HEK293 (cell line): ENCODE data around the gene PRKAG2.

Source experiments
- CTCF ChIA-PET: fragments of 350-600 bp; formaldehyde crosslinking; extraction: SDS; loops from one replicate; lab custom pipeline; 2021; ENCODE audit warnings: antibody characterized with exemption; lab: Yijun Ruan, JAX
- POLR2A ChIA-PET: fragments of 300-600 bp; formaldehyde crosslinking; extraction: SDS; loops from one replicate; lab custom pipeline; 2020; ENCODE audit warnings: antibody characterized with exemption, inconsistent platforms; lab: Yijun Ruan, JAX
- H3K27ac ChIP-seq: fragments of 200-500 bp; sonication (Bioruptor generic); 2 replicates; pipeline ENCODE4 v1.5.1; 2014; ENCODE audit warnings: low read depth, low read length, control low read depth, inconsistent platforms; ENCODE audit errors: extremely low read depth
- H3K36me3 ChIP-seq, 2 experiments: fragments of 200-500 bp in 1 of 2; sonication (Bioruptor generic) in 1 of 2; 1 replicate in 1 of 2; 2 replicates in 1 of 2; pipeline ENCODE4 v1.5.1; 2014 to 2017; ENCODE audit warnings: inconsistent platforms in 2 of 2, low read length in 2 of 2; ENCODE audit not compliant: control insufficient read depth in 2 of 2, insufficient read depth in 1 of 2
- H3K4me1 ChIP-seq: fragments of 200-500 bp; sonication (Bioruptor generic); 2 replicates; pipeline ENCODE4 v1.5.1; 2014; ENCODE audit warnings: mild to moderate bottlenecking, low read length, inconsistent platforms; ENCODE audit not compliant: control insufficient read depth, insufficient read depth
- H3K4me3 ChIP-seq: 2 replicates; pipeline ENCODE4 v1.5.1; 2011; ENCODE audit warnings: low read depth, mild to moderate bottlenecking, control low read depth, low read length, moderate library complexity
- H3K9me3 ChIP-seq: fragments of 200-500 bp; sonication (Bioruptor generic); 2 replicates; pipeline ENCODE4 v1.5.1; 2014; ENCODE audit warnings: low read depth, low read length, inconsistent platforms; ENCODE audit not compliant: control insufficient read depth, insufficient read depth
- REPIN1 ChIP-seq: fragments of 450-650 bp; formaldehyde crosslinking; IDR thresholded peaks from 2 replicates; pipeline ENCODE4 v1.5.1; 2017; ENCODE audit warnings: missing biosample characterization, missing genetic modification characterization, low read depth
- TRIM28 ChIP-seq: IDR thresholded peaks from 2 replicates; pipeline ENCODE4 v1.6.1; 2011; ENCODE audit warnings: low read length, control low read depth, borderline replicate concordance
- WT1 ChIP-seq: fragments of 450-650 bp; formaldehyde crosslinking; IDR thresholded peaks from 2 replicates; pipeline ENCODE4 v1.5.1; 2016; ENCODE audit warnings: missing biosample characterization, missing genetic modification characterization
- ZBTB7A ChIP-seq: fragments of 450-650 bp; formaldehyde crosslinking; IDR thresholded peaks from 2 replicates; pipeline ENCODE4 v1.5.1; 2016; ENCODE audit warnings: low read depth, missing biosample characterization, missing genetic modification characterization
- ZFP69B ChIP-seq: fragments of 450-650 bp; formaldehyde crosslinking; IDR thresholded peaks from 2 replicates; pipeline ENCODE4 v1.5.1; 2016; ENCODE audit warnings: missing biosample characterization, missing genetic modification characterization
- ZIC2 ChIP-seq: fragments of 450-650 bp; formaldehyde crosslinking; IDR thresholded peaks from 2 replicates; pipeline ENCODE4 v1.5.1; 2016; ENCODE audit warnings: missing biosample characterization, missing genetic modification characterization
- ZNF138 ChIP-seq: fragments of 450-650 bp; formaldehyde crosslinking; IDR thresholded peaks from 2 replicates; pipeline ENCODE4 v1.5.1; 2016; ENCODE audit warnings: missing biosample characterization, missing genetic modification characterization, borderline replicate concordance
- ZNF169 ChIP-seq: fragments of 450-650 bp; formaldehyde crosslinking; IDR thresholded peaks from 2 replicates; pipeline ENCODE4 v1.5.1; 2016; ENCODE audit warnings: missing biosample characterization, missing genetic modification characterization
- ZNF214 ChIP-seq: fragments of 450-650 bp; formaldehyde crosslinking; IDR thresholded peaks from 2 replicates; pipeline ENCODE4 v1.5.1; 2017; ENCODE audit warnings: missing biosample characterization, mild to moderate bottlenecking, missing genetic modification characterization, borderline replicate concordance
- ZNF292 ChIP-seq: fragments of 450-650 bp; formaldehyde crosslinking; IDR thresholded peaks from 2 replicates; pipeline ENCODE4 v1.5.1; 2016; ENCODE audit warnings: low read depth, missing biosample characterization, missing genetic modification characterization, borderline replicate concordance
- ZNF324 ChIP-seq: fragments of 450-650 bp; formaldehyde crosslinking; IDR thresholded peaks from 2 replicates; pipeline ENCODE4 v1.5.1; 2016; ENCODE audit warnings: missing biosample characterization, missing genetic modification characterization
- ZNF335 ChIP-seq: fragments of 450-650 bp; formaldehyde crosslinking; conservative IDR thresholded peaks from 2 replicates; pipeline ENCODE4 v1.5.1; 2016; ENCODE audit warnings: missing biosample characterization, missing genetic modification characterization
- ZNF48 ChIP-seq: fragments of 450-650 bp; formaldehyde crosslinking; IDR thresholded peaks from 2 replicates; pipeline ENCODE4 v1.5.1; 2016; ENCODE audit warnings: missing biosample characterization, missing genetic modification characterization
- ZNF585B ChIP-seq: fragments of 450-650 bp; formaldehyde crosslinking; IDR thresholded peaks from 2 replicates; pipeline ENCODE4 v1.5.1; 2016; ENCODE audit warnings: missing biosample characterization, missing genetic modification characterization
- ZNF707 ChIP-seq: fragments of 450-650 bp; formaldehyde crosslinking; IDR thresholded peaks from 2 replicates; pipeline ENCODE4 v1.5.1; 2016; ENCODE audit warnings: missing biosample characterization, missing genetic modification characterization
- ZNF776 ChIP-seq: fragments of 450-650 bp; formaldehyde crosslinking; IDR thresholded peaks from 2 replicates; pipeline ENCODE4 v1.5.0; 2017; ENCODE audit warnings: missing biosample characterization, missing genetic modification characterization, borderline replicate concordance
- ZSCAN16 ChIP-seq: fragments of 450-650 bp; formaldehyde crosslinking; IDR thresholded peaks from 2 replicates; pipeline ENCODE4 v1.5.1; 2016; ENCODE audit warnings: missing biosample characterization, missing genetic modification characterization
- ZSCAN23 ChIP-seq: fragments of 450-650 bp; formaldehyde crosslinking; IDR thresholded peaks from 2 replicates; pipeline ENCODE4 v1.5.1; 2016; ENCODE audit warnings: missing biosample characterization, missing genetic modification characterization
- TF ChIP-seq, protein P1 (sequence below): fragments of 450-650 bp; IDR thresholded peaks from 2 replicates; pipeline ENCODE4 v1.5.1; 2018; ENCODE audit warnings: missing biosample characterization, mild to moderate bottlenecking, missing genetic modification characterization
- TF ChIP-seq, protein P2 (sequence below): fragments of 450-650 bp; formaldehyde crosslinking; IDR thresholded peaks from 2 replicates; pipeline ENCODE4 v1.5.1; 2017; ENCODE audit warnings: missing biosample characterization, missing genetic modification characterization
- TF ChIP-seq, protein P3 (sequence below): fragments of 450-650 bp; formaldehyde crosslinking; IDR thresholded peaks from 2 replicates; pipeline ENCODE4 v1.5.1; 2016; ENCODE audit warnings: missing biosample characterization, missing genetic modification characterization
- TF ChIP-seq, protein P4 (sequence below): fragments of 450-650 bp; formaldehyde crosslinking; IDR thresholded peaks from 2 replicates; pipeline ENCODE4 v1.5.1; 2016; ENCODE audit warnings: missing biosample characterization, missing genetic modification characterization
- TF ChIP-seq, protein P5 (sequence below): fragments of 450-650 bp; formaldehyde crosslinking; IDR thresholded peaks from 2 replicates; pipeline ENCODE4 v1.5.1; 2016; ENCODE audit warnings: missing biosample characterization, missing genetic modification characterization, low read depth
- TF ChIP-seq, protein P6 (sequence below): fragments of 450-650 bp; formaldehyde crosslinking; IDR thresholded peaks from 2 replicates; pipeline ENCODE4 v1.5.1; 2017; ENCODE audit warnings: missing biosample characterization, missing genetic modification characterization

The PRKAG2 gene

DNA sequence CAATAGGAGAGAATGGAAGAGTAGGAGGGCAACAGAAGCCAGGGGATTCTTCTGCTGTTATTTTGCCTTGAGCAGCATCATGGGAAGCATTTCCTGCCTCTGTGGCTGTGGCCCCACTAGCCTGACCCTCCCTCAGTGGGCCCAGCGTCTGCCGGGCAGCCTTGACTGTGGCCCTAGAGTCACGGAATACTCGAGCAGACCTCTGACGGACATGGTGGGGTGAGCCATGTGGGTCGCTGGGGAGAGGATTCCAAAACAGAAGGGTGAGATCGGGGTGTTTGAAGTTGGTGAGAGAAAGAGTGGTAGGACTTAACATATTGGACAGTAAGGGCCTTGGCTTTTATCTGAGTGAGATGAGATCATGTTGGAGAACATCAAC lies 8.3 kb upstream of the PRKAG2 start (continued):
- TF ChIP-seq, protein P1, sequence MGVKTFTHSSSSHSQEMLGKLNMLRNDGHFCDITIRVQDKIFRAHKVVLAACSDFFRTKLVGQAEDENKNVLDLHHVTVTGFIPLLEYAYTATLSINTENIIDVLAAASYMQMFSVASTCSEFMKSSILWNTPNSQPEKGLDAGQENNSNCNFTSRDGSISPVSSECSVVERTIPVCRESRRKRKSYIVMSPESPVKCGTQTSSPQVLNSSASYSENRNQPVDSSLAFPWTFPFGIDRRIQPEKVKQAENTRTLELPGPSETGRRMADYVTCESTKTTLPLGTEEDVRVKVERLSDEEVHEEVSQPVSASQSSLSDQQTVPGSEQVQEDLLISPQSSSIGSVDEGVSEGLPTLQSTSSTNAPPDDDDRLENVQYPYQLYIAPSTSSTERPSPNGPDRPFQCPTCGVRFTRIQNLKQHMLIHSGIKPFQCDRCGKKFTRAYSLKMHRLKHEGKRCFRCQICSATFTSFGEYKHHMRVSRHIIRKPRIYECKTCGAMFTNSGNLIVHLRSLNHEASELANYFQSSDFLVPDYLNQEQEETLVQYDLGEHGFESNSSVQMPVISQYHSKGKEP (tag by site-specific recombination) = no peak
- TF ChIP-seq ZFP69B (tag by site-specific recombination) (no peak), ZNF48 (tag by site-specific recombination) (no peak), ZNF776 (tag by site-specific recombination) (no peak), ZNF292 (tag by site-specific recombination) (no peak)
- TF ChIP-seq, all 188 proteins: peak for 0

DNA sequence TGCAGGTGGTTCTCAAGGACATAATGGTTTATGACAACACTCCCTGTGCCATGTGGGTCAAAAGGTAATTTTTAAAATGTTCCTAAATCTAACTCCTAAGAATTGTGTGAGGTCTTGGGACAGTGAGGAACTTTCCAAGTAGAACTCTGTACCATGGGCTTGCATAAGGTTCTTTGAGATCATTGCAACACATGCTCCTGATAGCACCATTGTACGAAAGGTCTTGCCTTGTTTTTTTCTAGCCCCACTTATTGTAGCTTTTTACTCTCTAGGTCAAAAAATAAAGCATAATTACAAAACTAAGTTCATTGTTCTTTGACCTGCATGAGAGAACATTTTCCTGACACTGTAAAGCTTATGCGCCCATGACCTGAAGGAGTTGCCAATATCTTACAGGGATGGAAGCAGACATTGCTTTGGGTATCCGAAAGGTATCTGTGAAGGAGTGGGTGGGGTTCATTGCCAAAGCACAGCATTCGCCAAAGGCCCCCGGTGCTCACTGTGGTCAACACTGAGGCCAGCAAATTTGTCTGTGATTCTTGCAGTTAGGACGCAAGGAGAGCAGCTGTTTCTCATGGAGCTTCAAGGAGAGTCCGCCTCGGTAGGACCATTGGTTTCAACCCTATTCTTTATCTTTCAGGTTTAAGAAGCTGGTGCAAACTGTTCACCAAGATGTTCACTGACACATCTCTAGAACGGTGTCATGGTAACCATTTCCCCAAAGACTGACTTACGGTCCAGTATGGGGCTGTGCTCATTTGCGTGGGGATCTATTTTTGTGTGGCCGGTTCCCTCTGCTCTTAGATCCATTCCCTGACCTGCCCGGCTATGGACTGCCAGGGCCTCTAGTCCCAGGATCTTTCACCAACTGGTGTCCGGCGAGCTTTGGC lies 7.6 kb upstream of the PRKAG2 start:
- no peak overlapping the region for H3K27ac ChIP-seq
- no peaks in the 10 kb centered on the region for H3K4me1 ChIP-seq
- POLR2A ChIA-PET = no interaction called here
- no peaks in the 10 kb centered on the region for H3K9me3 ChIP-seq
- H3K4me3 ChIP-seq = no peak overlapping the region
- CTCF ChIA-PET = no interaction called here
- no peaks in the 10 kb centered on the region for H3K36me3 ChIP-seq
- TF ChIP-seq WT1 (tag by site-specific recombination) (no peak), ZSCAN16 (tag by site-specific recombination) (no peak), REPIN1 (tag by site-specific recombination) (no peak), ZNF169 (tag by site-specific recombination) (no peak), ZSCAN23 (no peak), ZNF335 (tag by site-specific recombination) (no peak), ZIC2 (no peak), ZNF214 (no peak), ZBTB7A (no peak), ZNF324 (tag by site-specific recombination) (no peak), ZNF707 (tag by site-specific recombination) (no peak), TRIM28 (no peak), ZNF585B (tag by site-specific recombination) (no peak), ZNF138 (tag by site-specific recombination) (no peak)
- TF ChIP-seq, protein P2, sequence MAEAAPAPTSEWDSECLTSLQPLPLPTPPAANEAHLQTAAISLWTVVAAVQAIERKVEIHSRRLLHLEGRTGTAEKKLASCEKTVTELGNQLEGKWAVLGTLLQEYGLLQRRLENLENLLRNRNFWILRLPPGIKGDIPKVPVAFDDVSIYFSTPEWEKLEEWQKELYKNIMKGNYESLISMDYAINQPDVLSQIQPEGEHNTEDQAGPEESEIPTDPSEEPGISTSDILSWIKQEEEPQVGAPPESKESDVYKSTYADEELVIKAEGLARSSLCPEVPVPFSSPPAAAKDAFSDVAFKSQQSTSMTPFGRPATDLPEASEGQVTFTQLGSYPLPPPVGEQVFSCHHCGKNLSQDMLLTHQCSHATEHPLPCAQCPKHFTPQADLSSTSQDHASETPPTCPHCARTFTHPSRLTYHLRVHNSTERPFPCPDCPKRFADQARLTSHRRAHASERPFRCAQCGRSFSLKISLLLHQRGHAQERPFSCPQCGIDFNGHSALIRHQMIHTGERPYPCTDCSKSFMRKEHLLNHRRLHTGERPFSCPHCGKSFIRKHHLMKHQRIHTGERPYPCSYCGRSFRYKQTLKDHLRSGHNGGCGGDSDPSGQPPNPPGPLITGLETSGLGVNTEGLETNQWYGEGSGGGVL (tag by site-specific recombination) = no peak
- TF ChIP-seq, protein P3, sequence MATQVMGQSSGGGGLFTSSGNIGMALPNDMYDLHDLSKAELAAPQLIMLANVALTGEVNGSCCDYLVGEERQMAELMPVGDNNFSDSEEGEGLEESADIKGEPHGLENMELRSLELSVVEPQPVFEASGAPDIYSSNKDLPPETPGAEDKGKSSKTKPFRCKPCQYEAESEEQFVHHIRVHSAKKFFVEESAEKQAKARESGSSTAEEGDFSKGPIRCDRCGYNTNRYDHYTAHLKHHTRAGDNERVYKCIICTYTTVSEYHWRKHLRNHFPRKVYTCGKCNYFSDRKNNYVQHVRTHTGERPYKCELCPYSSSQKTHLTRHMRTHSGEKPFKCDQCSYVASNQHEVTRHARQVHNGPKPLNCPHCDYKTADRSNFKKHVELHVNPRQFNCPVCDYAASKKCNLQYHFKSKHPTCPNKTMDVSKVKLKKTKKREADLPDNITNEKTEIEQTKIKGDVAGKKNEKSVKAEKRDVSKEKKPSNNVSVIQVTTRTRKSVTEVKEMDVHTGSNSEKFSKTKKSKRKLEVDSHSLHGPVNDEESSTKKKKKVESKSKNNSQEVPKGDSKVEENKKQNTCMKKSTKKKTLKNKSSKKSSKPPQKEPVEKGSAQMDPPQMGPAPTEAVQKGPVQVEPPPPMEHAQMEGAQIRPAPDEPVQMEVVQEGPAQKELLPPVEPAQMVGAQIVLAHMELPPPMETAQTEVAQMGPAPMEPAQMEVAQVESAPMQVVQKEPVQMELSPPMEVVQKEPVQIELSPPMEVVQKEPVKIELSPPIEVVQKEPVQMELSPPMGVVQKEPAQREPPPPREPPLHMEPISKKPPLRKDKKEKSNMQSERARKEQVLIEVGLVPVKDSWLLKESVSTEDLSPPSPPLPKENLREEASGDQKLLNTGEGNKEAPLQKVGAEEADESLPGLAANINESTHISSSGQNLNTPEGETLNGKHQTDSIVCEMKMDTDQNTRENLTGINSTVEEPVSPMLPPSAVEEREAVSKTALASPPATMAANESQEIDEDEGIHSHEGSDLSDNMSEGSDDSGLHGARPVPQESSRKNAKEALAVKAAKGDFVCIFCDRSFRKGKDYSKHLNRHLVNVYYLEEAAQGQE (tag by site-specific recombination) = no peak
- TF ChIP-seq, protein P4, sequence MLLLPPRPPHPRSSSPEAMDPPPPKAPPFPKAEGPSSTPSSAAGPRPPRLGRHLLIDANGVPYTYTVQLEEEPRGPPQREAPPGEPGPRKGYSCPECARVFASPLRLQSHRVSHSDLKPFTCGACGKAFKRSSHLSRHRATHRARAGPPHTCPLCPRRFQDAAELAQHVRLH (tag by site-specific recombination) = no peak
- TF ChIP-seq, protein P5, sequence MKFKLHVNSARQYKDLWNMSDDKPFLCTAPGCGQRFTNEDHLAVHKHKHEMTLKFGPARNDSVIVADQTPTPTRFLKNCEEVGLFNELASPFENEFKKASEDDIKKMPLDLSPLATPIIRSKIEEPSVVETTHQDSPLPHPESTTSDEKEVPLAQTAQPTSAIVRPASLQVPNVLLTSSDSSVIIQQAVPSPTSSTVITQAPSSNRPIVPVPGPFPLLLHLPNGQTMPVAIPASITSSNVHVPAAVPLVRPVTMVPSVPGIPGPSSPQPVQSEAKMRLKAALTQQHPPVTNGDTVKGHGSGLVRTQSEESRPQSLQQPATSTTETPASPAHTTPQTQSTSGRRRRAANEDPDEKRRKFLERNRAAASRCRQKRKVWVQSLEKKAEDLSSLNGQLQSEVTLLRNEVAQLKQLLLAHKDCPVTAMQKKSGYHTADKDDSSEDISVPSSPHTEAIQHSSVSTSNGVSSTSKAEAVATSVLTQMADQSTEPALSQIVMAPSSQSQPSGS (tag by site-specific recombination) = no peak
- TF ChIP-seq, protein P6, sequence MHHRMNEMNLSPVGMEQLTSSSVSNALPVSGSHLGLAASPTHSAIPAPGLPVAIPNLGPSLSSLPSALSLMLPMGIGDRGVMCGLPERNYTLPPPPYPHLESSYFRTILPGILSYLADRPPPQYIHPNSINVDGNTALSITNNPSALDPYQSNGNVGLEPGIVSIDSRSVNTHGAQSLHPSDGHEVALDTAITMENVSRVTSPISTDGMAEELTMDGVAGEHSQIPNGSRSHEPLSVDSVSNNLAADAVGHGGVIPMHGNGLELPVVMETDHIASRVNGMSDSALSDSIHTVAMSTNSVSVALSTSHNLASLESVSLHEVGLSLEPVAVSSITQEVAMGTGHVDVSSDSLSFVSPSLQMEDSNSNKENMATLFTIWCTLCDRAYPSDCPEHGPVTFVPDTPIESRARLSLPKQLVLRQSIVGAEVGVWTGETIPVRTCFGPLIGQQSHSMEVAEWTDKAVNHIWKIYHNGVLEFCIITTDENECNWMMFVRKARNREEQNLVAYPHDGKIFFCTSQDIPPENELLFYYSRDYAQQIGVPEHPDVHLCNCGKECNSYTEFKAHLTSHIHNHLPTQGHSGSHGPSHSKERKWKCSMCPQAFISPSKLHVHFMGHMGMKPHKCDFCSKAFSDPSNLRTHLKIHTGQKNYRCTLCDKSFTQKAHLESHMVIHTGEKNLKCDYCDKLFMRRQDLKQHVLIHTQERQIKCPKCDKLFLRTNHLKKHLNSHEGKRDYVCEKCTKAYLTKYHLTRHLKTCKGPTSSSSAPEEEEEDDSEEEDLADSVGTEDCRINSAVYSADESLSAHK = no peak
